IPS-15b (cell line): ENCODE measurements around the gene GPR62.

Source experiments
- H3K27me3 ChIP-seq: one replicate; pipeline ENCODE4 v1.6.1; 2013; ENCODE audit warnings: low read length; ENCODE audit not compliant: control insufficient read depth, insufficient read depth
- H3K36me3 ChIP-seq: one replicate; pipeline ENCODE4 v1.6.1; 2013; ENCODE audit warnings: low read length; ENCODE audit not compliant: control insufficient read depth, insufficient read depth
- H3K4me1 ChIP-seq: one replicate; pipeline ENCODE4 v1.6.1; 2013; ENCODE audit warnings: mild to moderate bottlenecking, low read length; ENCODE audit not compliant: control insufficient read depth, insufficient read depth
- H3K4me3 ChIP-seq: one replicate; pipeline ENCODE4 v1.5.1; 2013; ENCODE audit warnings: low read depth, low read length
- H3K9ac ChIP-seq: one replicate; pipeline ENCODE4 v1.6.1; 2013; ENCODE audit warnings: low read depth, mild to moderate bottlenecking, low read length
- H3K9me3 ChIP-seq: one replicate; pipeline ENCODE4 v1.6.1; 2013; ENCODE audit warnings: mild to moderate bottlenecking, low read length; ENCODE audit not compliant: control insufficient read depth, insufficient read depth

Gene GPR62

GRCh38 chr3:51994530-51994929 lies 39.3 kb downstream of the GPR62 start:
- Histone ChIP-seq H3K9me3 (no peaks in the 10 kb centered on the region), H3K36me3 (peaks cover 20% of the 10 kb centered on the region), H3K4me1 (no peaks in the 10 kb centered on the region), H3K27me3 (no peaks in the 10 kb centered on the region), H3K4me3 (peak overlapping the region; percentile 100), H3K9ac (peak overlapping the region; percentile 100)

DNA sequence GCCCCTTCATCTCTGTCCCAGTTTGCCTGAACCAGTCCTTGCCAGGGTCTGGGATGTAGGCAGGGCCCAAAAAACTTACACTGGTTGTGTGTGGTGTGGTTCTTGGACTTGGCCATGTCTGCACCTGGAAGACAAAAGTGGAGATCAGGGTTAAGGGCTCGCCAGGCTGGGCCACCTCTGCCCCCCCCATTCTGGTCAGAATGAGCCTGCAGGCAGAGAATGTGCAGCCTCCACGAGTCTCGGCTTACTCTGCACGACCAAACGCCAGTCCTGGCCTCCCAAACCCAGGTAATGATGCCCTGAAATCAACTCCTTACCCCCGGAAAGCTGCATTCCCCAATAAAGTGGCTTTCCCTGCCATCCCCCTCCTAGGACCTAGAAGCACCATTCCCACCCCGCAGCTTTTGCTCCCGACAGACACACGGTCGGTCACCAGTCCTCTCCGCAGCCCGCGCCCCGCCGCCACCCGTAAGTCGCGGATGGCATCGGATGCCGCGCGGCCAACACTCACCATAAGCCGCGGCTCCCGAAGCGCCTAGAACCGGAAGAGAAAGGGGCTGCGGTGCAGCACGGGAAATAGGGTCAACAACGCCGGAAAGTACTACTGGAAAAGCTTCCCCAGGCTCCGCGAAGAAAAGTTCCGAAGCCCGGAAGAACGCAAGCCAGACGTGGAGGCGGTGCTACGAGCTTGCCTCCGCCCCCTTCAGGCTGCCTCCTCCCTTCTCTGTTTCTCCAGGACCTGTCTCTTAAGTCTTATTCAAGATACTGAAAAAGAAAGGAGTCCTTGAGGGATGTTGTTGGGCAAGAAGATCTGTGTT lies 40.4 kb downstream of the GPR62 start, which contains the start of gene RPL29:
TSS of gene RPL29 (minus strand) at position 550 of the 818 bp plus-strand sequence. CDS start at position 116, 434 bp downstream.
- H3K9ac ChIP-seq: peak within 1 kb of the TSS; percentile 100
- H3K27me3 ChIP-seq: no peaks in the 10 kb centered on the region
- H3K9me3 ChIP-seq: no peaks in the 10 kb centered on the region
- peaks cover 20% of the 10 kb centered on the region for H3K36me3 ChIP-seq
- peak within 1 kb of the TSS; percentile 100 for H3K4me3 ChIP-seq
- H3K4me1 ChIP-seq: no peaks in the 10 kb centered on the region

- no peaks in the 10 kb centered on the region for H3K27me3 ChIP-seq
- no peak overlapping the region for H3K4me3 ChIP-seq
- H3K9me3 ChIP-seq: no peaks in the 10 kb centered on the region
- peaks cover 20% of the 10 kb centered on the region for H3K36me3 ChIP-seq
- H3K9ac ChIP-seq: no peak overlapping the region
- no peaks in the 10 kb centered on the region for H3K4me1 ChIP-seq
Measured at GRCh38 chr3:51997172-51997571, 42.0 kb downstream of the GPR62 start.

DNA sequence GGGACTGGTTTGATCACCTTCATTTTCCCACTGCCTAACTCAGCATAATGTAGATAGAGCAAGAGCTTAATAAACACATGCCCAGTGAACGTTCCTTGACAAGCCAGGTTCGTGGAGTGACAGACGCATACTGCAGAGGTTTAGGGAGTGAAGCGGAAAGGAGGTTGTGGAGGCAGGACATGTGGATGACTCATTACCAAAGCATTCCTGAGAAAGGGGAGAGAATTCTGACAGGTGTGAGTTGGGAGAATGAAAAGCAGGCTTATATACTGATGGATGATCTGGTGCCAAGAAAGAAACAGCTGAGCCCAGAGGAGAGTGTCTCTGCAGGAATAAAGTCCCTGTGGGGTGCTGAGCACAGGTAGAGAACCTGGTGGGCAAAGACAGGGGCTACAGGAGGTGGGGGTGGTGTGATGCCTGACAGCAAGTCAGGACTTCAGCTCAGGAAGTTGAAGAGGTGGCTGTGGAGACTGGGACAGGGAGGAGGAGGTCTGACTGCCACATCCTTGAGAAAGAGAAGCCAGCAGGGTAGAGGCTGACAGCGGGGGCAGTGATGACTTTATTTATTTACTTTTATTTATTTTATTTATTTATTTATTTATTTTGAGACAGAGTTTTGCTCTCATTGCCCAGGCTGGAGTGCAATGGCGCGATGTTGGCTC lies 42.9 kb downstream of the GPR62 start:
- Histone ChIP-seq H3K9ac (no peak overlapping the region), H3K27me3 (no peaks in the 10 kb centered on the region), H3K4me1 (no peaks in the 10 kb centered on the region), H3K4me3 (no peak overlapping the region), H3K36me3 (peaks cover 17% of the 10 kb centered on the region), H3K9me3 (no peaks in the 10 kb centered on the region)

DNA sequence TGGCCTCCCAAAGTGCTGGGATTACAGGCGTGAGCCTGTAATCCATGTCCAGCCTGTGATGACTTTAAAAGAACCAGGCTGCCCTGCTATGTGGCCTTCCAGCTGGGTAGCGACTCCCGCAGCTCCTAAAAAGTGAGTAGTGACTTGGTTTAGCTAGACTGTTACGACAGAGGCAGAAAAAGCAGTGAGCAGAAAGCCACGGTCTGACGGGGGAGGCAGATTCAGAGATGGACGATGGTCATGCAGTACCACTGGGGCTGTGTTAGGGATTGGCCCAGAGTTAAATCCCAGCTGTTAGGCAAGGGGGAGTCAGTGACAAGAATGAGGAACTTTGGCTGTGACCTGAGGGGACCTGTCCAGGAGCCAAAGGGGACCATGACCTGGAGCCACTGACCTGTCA lies 43.6 kb downstream of the GPR62 start:
- Histone ChIP-seq H3K4me1 (no peaks in the 10 kb centered on the region), H3K27me3 (no peaks in the 10 kb centered on the region), H3K36me3 (peaks cover 11% of the 10 kb centered on the region), H3K9ac (no peak overlapping the region), H3K9me3 (no peaks in the 10 kb centered on the region), H3K4me3 (no peak overlapping the region)

DNA sequence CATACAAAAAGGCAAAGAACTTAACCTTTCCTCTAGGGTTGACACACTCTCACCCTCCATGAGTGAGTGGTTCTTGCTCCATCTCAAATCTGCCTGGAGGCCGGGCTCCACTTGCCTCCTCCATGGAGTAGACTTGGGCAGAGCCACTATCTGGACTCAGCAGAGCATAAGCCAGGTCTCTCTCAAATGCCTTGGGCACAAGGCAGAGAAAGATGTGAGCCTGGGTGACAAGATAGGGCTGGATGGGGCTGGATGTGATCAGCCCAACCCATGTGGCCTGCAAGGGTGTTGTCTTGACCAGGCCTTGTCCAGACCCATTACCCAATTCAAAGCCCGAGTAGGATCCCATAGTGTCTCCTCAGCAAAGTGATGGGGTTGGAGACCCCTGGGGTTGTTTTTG lies 44.7 kb downstream of the GPR62 start:
- no peak overlapping the region for H3K4me3 ChIP-seq
- H3K36me3 ChIP-seq: peaks cover under 1% of the 10 kb centered on the region
- no peaks in the 10 kb centered on the region for H3K9me3 ChIP-seq
- H3K4me1 ChIP-seq: peaks cover 5% of the 10 kb centered on the region
- H3K9ac ChIP-seq: no peak overlapping the region
- no peaks in the 10 kb centered on the region for H3K27me3 ChIP-seq

GRCh38 chr3:52001443-52001974 lies 46.3 kb downstream of the GPR62 start:
- H3K9me3 ChIP-seq: no peaks in the 10 kb centered on the region
- H3K4me3 ChIP-seq: no peak overlapping the region
- H3K36me3 ChIP-seq: no peaks in the 10 kb centered on the region
- H3K27me3 ChIP-seq: no peaks in the 10 kb centered on the region
- H3K4me1 ChIP-seq: peaks cover 14% of the 10 kb centered on the region
- no peak overlapping the region for H3K9ac ChIP-seq

GRCh38 chr3:52002748-52003147 lies 47.6 kb downstream of the GPR62 start:
- H3K27me3 ChIP-seq: no peaks in the 10 kb centered on the region
- H3K9me3 ChIP-seq: no peaks in the 10 kb centered on the region
- H3K36me3 ChIP-seq: no peaks in the 10 kb centered on the region
- no peak overlapping the region for H3K9ac ChIP-seq
- H3K4me3 ChIP-seq: no peak overlapping the region
- peaks cover 14% of the 10 kb centered on the region for H3K4me1 ChIP-seq

GRCh38 chr3:52004163-52004787 lies 49.1 kb downstream of the GPR62 start:
- no peak overlapping the region for H3K9ac ChIP-seq
- H3K27me3 ChIP-seq: no peaks in the 10 kb centered on the region
- H3K4me1 ChIP-seq: peaks cover 14% of the 10 kb centered on the region
- H3K9me3 ChIP-seq: no peaks in the 10 kb centered on the region
- no peaks in the 10 kb centered on the region for H3K36me3 ChIP-seq
- no peak overlapping the region for H3K4me3 ChIP-seq

DNA sequence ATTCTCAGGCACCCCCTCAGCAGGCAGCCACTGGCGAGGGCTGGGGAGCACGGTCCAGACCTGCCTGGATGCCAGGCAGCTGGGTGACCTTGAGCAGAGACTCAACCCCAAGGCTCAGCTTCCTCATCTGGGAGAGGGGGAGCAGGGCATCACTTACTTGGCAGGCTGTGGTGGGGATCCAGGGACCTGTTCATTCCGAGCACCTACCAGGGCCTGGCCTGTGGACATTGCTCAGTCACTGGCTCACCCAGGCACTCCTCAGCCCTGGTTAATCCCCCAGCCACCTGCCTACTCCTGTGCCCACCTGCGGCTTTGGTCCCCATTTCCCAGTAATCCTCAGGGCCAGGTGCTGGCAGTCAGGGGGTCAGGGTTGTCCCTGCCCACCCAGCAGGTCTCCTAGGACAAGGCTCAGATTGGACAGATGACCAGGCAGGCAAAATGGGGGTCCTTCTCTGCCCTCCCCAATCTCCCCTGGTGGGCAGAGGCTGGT lies 49.8 kb downstream of the GPR62 start:
- Histone ChIP-seq H3K4me1 (peaks cover 14% of the 10 kb centered on the region), H3K36me3 (no peaks in the 10 kb centered on the region), H3K27me3 (no peaks in the 10 kb centered on the region), H3K4me3 (peak overlapping the region; percentile 18), H3K9me3 (no peaks in the 10 kb centered on the region), H3K9ac (peak overlapping the region; percentile 70)

DNA sequence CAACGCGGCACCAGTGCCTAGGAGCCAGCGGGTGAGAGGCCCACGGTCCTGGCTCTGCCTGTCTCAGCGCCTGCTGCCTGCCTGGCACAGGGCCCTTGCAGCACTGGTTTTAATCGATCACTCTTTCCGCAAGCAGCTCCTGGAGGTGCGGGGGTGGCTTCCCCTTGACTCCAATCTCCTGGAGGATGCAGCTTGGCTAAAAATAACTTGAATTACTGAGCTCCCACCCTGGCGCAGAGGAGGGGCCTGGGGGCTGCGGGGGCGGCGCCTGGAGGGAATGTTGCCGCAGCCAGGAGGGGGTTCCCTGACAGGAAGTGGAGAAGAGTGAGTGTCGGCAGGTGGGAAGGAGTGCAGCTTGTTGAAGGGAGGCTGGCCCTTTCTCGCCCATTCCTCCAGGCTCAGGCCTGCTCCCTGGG lies 50.4 kb downstream of the GPR62 start:
- H3K9me3 ChIP-seq: no peaks in the 10 kb centered on the region
- H3K9ac ChIP-seq: peak overlapping the region; percentile 70

More for the DNA sequence above, 50.4 kb downstream of the GPR62 start:
- Histone ChIP-seq H3K36me3 (no peaks in the 10 kb centered on the region), H3K27me3 (no peaks in the 10 kb centered on the region), H3K4me1 (peaks cover 14% of the 10 kb centered on the region), H3K4me3 (peak overlapping the region; percentile 18)
